ENCODE data around the gene FAM216A. TPM values are rescaled to one million over a fixed set of nuclear protein-coding genes. Genes with fewer than 3 reads are reported as not detected.
"Not testable (repeated sequence)": the region's sequence is repeated elsewhere in the genome, so short reads cannot be mapped to it uniquely, and the experiment has no call there.

FAM216A gene
- total RNA-seq, 5 donors from 2014 or later (not counting 1 experiment from before 2014, with no cell fraction given), result 6.3 to 16.5 (median 13.2) TPM

DNA sequence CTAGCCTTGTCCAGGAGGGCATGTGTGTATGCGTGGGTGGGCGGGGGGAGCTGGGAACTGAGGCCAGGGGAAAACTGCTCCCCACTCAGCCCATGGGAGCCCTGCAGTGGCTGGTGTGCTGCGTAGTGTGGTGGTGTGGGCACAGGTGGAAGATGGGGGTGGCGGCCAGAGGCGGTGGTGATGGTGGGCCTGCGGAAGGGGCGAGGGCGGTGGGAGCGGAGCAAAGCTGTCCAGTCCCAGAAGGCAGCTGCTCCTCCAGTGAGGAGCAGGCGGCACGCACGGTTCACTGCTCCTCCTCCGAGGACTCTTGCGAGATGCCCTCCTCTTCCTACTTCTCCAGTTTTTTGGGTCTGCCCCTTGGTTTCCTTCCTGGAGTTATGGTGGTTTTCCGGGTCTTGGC, 39.0 kb upstream of the FAM216A start:
- H3K27me3 Mint-ChIP-seq; H3K36me3 Mint-ChIP-seq; H3K4me3 ChIP-seq (ENCODE audit: control insufficient read depth in 1 of 2, extremely low read depth in 1 of 2, low read length in 1 of 2); H3K4me1 ChIP-seq (ENCODE audit: control insufficient read depth in 1 of 2, extremely low read depth in 1 of 2, insufficient read depth in 2 of 2, low read length in 2 of 2); DNase-seq; ATAC-seq (replicated peaks in 1 of 4); H3K9me3 ChIP-seq; H3K36me3 ChIP-seq (ENCODE audit: control insufficient read depth in 2 of 2, extremely low read depth in 1 of 2, insufficient read depth in 1 of 2, low read length in 1 of 2); H3K4me1 Mint-ChIP-seq; H3K9me3 Mint-ChIP-seq; POLR2A ChIA-PET; H3K4me3 Mint-ChIP-seq; H3K27ac Mint-ChIP-seq; CTCF ChIA-PET; H3K27ac ChIP-seq (ENCODE audit: low read length); H3K27me3 ChIP-seq (replicated peaks in 1 of 2; ENCODE audit: control insufficient read depth in 2 of 2, extremely low read depth in 1 of 2, insufficient read depth in 2 of 2, low read length in 1 of 2): not testable (repeated sequence)
- 98% methylated on average over 7 of the region's 15 CpGs for WGBS (ENCODE audit: insufficient coverage)

DNA sequence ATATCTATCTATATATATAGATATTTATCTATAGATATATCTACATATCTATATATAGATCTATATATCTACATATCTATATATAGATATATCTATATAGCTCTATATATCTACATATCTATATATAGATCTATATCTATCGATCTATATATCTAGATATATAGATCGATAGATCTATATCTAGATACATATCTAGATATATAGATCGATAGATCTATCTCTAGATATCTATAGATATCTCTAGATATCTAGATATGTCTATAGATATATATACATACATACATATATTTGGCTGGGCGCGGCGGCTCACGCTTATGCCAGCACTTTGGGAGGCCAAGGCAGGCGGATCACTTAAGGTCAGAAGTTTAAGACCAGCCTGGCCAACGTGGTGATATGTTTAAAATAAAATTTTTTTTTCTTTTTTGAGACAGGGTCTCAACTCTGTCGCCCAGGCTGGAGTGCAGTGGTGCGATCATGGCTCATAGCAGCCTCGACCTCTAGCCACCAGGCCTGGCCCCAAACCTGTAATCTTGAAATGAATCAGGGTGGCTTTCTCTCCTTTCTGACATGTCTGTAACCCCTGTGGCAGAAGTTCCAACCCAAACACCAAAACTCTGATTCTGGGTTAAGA, 36.6 kb upstream of the FAM216A start:
- ATAC-seq (replicated peaks in 1 of 4) (peak in 1 of 4 experiments; percentile 26), DNase-seq (no peak)
- CTCF ChIA-PET, result interaction anchor here (0.5 to 2.0 kb wide), 49 partner anchors 8 to 521 kb away, joined by 3 to 64 read pairs (median 5); partner anchors contain the start of genes ARPC3 (in 2 of the 2), ANAPC7 (in 1 of the 2), FAM216A (in 1 of the 2) and GPN3 (in 1 of the 2)
- peaks cover 0 to 16% of the 10 kb centered on the region in 2 donors for H3K36me3 ChIP-seq (ENCODE audit: control insufficient read depth in 2 of 2, extremely low read depth in 1 of 2, insufficient read depth in 1 of 2, low read length in 1 of 2)
- WGBS (ENCODE audit: insufficient coverage), result 73% methylated on average over 2 of the region's 12 CpGs
- no peak overlapping the region for H3K27ac ChIP-seq (ENCODE audit: low read length)
- no peak overlapping the region for H3K27ac Mint-ChIP-seq
- H3K27me3 ChIP-seq (replicated peaks in 1 of 2; ENCODE audit: control insufficient read depth in 2 of 2, extremely low read depth in 1 of 2, insufficient read depth in 2 of 2, low read length in 1 of 2), result peaks cover 0 to 7% of the 10 kb centered on the region in 2 experiments
- H3K36me3 Mint-ChIP-seq, result peaks cover 16% of the 10 kb centered on the region
- H3K9me3 ChIP-seq, result no peaks in the 10 kb centered on the region
- H3K4me1 Mint-ChIP-seq, result peaks cover 0 to 3% (median 0%) of the 10 kb centered on the region in 3 donors
- peak overlapping the region in 1 of 2 donors; percentile 55 for H3K4me3 ChIP-seq (ENCODE audit: control insufficient read depth in 1 of 2, extremely low read depth in 1 of 2, low read length in 1 of 2)
- peaks cover 0 to 4% of the 10 kb centered on the region in 2 experiments for H3K4me1 ChIP-seq (ENCODE audit: control insufficient read depth in 1 of 2, extremely low read depth in 1 of 2, insufficient read depth in 2 of 2, low read length in 2 of 2)
- POLR2A ChIA-PET, result interaction anchor here in 1 of 2 donors (0.5 to 0.9 kb wide), 2 partner anchors 21 to 332 kb away, joined by 4 to 5 read pairs; no protein-coding TSS in a partner anchor
- no peaks in the 10 kb centered on the region for H3K9me3 Mint-ChIP-seq
- no peaks in the 10 kb centered on the region for H3K27me3 Mint-ChIP-seq
- H3K4me3 Mint-ChIP-seq, result peak overlapping the region in 1 of 3 donors; percentile 100

DNA sequence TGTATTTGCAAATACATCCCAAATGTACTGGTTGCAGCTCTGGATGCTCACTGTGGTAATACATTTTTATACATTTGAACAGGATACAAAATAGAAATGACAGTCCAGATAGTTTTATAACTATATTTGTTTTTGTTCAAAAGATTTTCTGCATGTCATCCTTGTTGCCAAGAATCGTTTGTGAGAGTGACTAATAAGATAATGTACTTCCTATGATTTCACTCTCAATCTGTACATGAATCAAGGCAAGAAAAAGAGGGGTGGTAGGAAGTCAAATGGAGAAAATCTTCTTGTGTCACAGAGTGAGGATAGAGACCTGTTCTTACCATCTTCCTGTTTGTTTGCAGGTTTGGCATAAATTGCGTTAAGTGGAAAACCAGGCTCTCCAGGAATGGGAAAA, 32.4 kb upstream of the FAM216A start:
- no peak for DNase-seq
- Histone ChIP-seq H3K27ac (ENCODE audit: low read length) (no peak overlapping the region), H3K27me3 (replicated peaks in 1 of 2; ENCODE audit: control insufficient read depth in 2 of 2, extremely low read depth in 1 of 2, insufficient read depth in 2 of 2, low read length in 1 of 2) (no peaks in the 10 kb centered on the region), H3K4me1 (ENCODE audit: control insufficient read depth in 1 of 2, extremely low read depth in 1 of 2, insufficient read depth in 2 of 2, low read length in 2 of 2) (peaks cover 0 to under 1% of the 10 kb centered on the region in 2 experiments), H3K36me3 (ENCODE audit: control insufficient read depth in 2 of 2, extremely low read depth in 1 of 2, insufficient read depth in 1 of 2, low read length in 1 of 2) (peaks cover 6 to 50% of the 10 kb centered on the region in 2 donors), H3K9me3 (no peaks in the 10 kb centered on the region), H3K4me3 (ENCODE audit: control insufficient read depth in 1 of 2, extremely low read depth in 1 of 2, low read length in 1 of 2) (no peak overlapping the region)
- no peaks in the 10 kb centered on the region for H3K27me3 Mint-ChIP-seq
- ChIA-PET CTCF (no interaction called here), POLR2A (no interaction called here)
- H3K36me3 Mint-ChIP-seq, result peaks cover 29% of the 10 kb centered on the region
- peaks cover 0 to 3% (median 0%) of the 10 kb centered on the region in 3 donors for H3K4me1 Mint-ChIP-seq
- no peak overlapping the region for H3K27ac Mint-ChIP-seq
- H3K4me3 Mint-ChIP-seq, result no peak overlapping the region
- no CpG with 5 or more reads among the region's 2 CpGs for WGBS (ENCODE audit: insufficient coverage)
- no peak for ATAC-seq (replicated peaks in 1 of 4)
- no peaks in the 10 kb centered on the region for H3K9me3 Mint-ChIP-seq

DNA sequence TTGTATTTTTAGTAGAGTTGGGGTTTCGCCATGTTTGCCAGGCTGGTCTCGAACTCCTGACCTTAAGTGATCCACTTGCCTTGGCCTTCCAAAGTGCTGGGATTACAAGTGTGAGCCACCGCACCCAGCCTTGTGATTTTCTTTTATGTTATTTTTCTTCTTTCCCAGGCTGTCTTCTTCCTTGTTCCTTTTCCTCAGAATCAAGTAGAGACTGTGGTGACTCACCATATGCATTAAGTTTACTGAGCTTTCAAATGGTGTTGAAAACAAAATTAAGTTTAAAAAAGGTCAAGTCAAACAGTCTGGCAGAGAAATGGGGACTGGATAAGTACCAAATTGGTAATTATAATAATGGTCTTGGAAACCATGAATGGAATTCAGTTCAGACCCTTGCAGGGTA, 24.2 kb upstream of the FAM216A start:
- H3K9me3 ChIP-seq, result no peaks in the 10 kb centered on the region
- no peak overlapping the region for H3K4me3 ChIP-seq (ENCODE audit: control insufficient read depth in 1 of 2, extremely low read depth in 1 of 2, low read length in 1 of 2)
- ChIA-PET POLR2A (interaction anchor here in 1 of 2 donors (0.8 kb wide), 1 partner anchor 161 kb away, joined by 4 read pairs; no protein-coding TSS in a partner anchor), CTCF (no interaction called here)
- Mint-ChIP-seq H3K27ac (no peak overlapping the region), H3K36me3 (peaks cover 26% of the 10 kb centered on the region), H3K27me3 (no peaks in the 10 kb centered on the region), H3K4me1 (peaks cover 29 to 38% (median 34%) of the 10 kb centered on the region in 3 donors), H3K9me3 (no peaks in the 10 kb centered on the region), H3K4me3 (no peak overlapping the region)
- no peaks in the 10 kb centered on the region for H3K27me3 ChIP-seq (replicated peaks in 1 of 2; ENCODE audit: control insufficient read depth in 2 of 2, extremely low read depth in 1 of 2, insufficient read depth in 2 of 2, low read length in 1 of 2)
- H3K36me3 ChIP-seq (ENCODE audit: control insufficient read depth in 2 of 2, extremely low read depth in 1 of 2, insufficient read depth in 1 of 2, low read length in 1 of 2), result peaks cover 19 to 61% of the 10 kb centered on the region in 2 donors
- DNase-seq (no peak), ATAC-seq (replicated peaks in 1 of 4) (no peak)
- no peak overlapping the region for H3K27ac ChIP-seq (ENCODE audit: low read length)
- peaks cover 10 to 30% of the 10 kb centered on the region in 2 experiments for H3K4me1 ChIP-seq (ENCODE audit: control insufficient read depth in 1 of 2, extremely low read depth in 1 of 2, insufficient read depth in 2 of 2, low read length in 2 of 2)
- WGBS (ENCODE audit: insufficient coverage), result 80% methylated on average over 2 of the region's 3 CpGs

DNA sequence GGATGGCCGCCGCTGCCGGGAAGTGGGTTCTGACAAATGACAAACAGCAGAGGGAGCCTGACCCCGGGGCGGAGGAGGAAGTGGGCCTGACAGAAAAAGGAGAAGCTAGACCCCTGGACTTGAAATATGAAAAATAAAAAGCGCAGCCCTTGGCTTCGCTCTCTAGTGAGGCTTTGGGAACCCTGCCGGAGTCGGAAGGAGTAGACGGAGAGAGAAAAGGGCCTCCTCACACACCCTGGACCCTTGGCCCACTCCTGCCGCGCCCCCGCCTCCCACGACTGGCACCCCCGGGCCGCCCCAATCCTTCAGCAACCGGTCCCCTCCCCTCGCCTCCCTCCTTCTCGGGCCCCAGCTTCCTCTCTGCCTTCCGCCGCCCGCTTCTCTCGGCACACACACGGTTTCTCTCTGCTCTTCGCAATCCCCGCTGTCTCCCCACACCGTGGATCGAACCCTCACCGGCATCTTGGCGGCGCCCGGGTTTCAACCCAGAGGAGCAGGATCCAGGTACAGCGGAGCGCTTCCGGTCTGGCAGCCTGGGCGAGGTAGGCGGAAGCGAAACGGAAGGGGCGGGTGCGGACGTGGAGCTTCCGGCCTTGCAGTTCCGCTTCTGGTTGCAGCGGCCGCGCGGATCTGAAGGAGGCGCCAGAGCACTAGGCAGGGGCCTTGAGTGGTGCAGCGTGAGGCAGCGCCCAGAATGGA, 18.7 kb upstream of the FAM216A start, which contains the start of gene ARPC3:
Gene ARPC3 (minus strand): TSS at position 539 of the 699 bp plus-strand sequence. CDS start 77 bp downstream, at position 462.
- H3K27me3 Mint-ChIP-seq, result no peaks in the 10 kb centered on the region
- H3K4me3 Mint-ChIP-seq, result peak within 1 kb of the TSS; percentile 100
- DNase-seq (peak; percentile 89 to 97 (median 94)), ATAC-seq (replicated peaks in 1 of 4) (peak; percentile 93 to 99 (median 98))
- CTCF ChIA-PET, result interaction anchor here (0.6 to 3.4 kb wide), 31 partner anchors 9 to 1055 kb away, joined by 3 to 64 read pairs (median 4); partner anchors contain the start of genes ATP2A2 (in 1 of the 2), FAM216A (in 1 of the 2), GPN3 (in 1 of the 2) and IFT81 (in 1 of the 2)
- H3K4me1 ChIP-seq (ENCODE audit: control insufficient read depth in 1 of 2, extremely low read depth in 1 of 2, insufficient read depth in 2 of 2, low read length in 2 of 2), result peaks cover 10 to 39% of the 10 kb centered on the region in 2 experiments
- H3K4me3 ChIP-seq (ENCODE audit: control insufficient read depth in 1 of 2, extremely low read depth in 1 of 2, low read length in 1 of 2), result peak within 1 kb of the TSS; percentile 95 to 99
- WGBS (ENCODE audit: insufficient coverage), result under 1% methylated on average over 40 of the region's 51 CpGs
- no peaks in the 10 kb centered on the region for H3K27me3 ChIP-seq (replicated peaks in 1 of 2; ENCODE audit: control insufficient read depth in 2 of 2, extremely low read depth in 1 of 2, insufficient read depth in 2 of 2, low read length in 1 of 2)
- H3K9me3 Mint-ChIP-seq, result no peaks in the 10 kb centered on the region
- peak within 1 kb of the TSS; percentile 100 for H3K27ac Mint-ChIP-seq
- POLR2A ChIA-PET, result interaction anchor here (0.5 to 2.4 kb wide), 11 partner anchors 19 to 965 kb away, joined by 3 to 21 read pairs (median 4); partner anchors contain the start of genes FAM216A (in 1 of the 2), GPN3 (in 1 of the 2) and VPS29 (in 1 of the 2)
- peaks cover 39 to 44% (median 43%) of the 10 kb centered on the region in 3 donors for H3K4me1 Mint-ChIP-seq
- H3K9me3 ChIP-seq, result no peaks in the 10 kb centered on the region
- peak within 1 kb of the TSS; percentile 89 for H3K27ac ChIP-seq (ENCODE audit: low read length)
- peaks cover 25% of the 10 kb centered on the region for H3K36me3 Mint-ChIP-seq
- peaks cover 10 to 33% of the 10 kb centered on the region in 2 donors for H3K36me3 ChIP-seq (ENCODE audit: control insufficient read depth in 2 of 2, extremely low read depth in 1 of 2, insufficient read depth in 1 of 2, low read length in 1 of 2)

DNA sequence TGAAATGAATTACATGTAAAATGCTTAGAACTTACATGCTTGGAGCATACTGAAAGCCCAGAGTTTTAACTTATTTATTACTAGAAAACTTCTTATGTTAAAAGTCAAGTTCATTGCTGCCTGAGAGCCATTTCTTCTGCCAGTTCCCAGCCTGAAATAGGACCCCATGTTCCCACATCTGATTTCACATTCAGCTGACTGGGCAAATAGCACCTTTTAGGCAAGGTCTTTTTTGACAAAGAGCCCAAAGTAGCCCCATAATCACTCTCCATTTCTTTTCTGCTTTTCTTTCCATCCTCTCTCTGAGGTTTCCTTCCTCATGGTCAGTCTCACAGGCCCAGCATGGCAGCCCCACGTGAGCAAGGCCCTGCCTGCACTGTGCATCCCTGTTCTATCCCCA, 17.4 kb upstream of the FAM216A start:
- 89% methylated on average over 1 of the region's 1 CpG for WGBS (ENCODE audit: insufficient coverage)
- Mint-ChIP-seq H3K27me3 (no peaks in the 10 kb centered on the region), H3K4me3 (peak overlapping the region in 2 of 3 donors; percentile 100), H3K9me3 (no peaks in the 10 kb centered on the region), H3K36me3 (peaks cover 24% of the 10 kb centered on the region), H3K4me1 (peaks cover 33 to 41% (median 38%) of the 10 kb centered on the region in 3 donors), H3K27ac (peak overlapping the region; percentile 94 to 100)
- no peak for DNase-seq
- ATAC-seq (replicated peaks in 1 of 4), result no peak
- Histone ChIP-seq H3K4me3 (ENCODE audit: control insufficient read depth in 1 of 2, extremely low read depth in 1 of 2, low read length in 1 of 2) (no peak overlapping the region), H3K27me3 (replicated peaks in 1 of 2; ENCODE audit: control insufficient read depth in 2 of 2, extremely low read depth in 1 of 2, insufficient read depth in 2 of 2, low read length in 1 of 2) (no peaks in the 10 kb centered on the region), H3K27ac (ENCODE audit: low read length) (no peak overlapping the region), H3K36me3 (ENCODE audit: control insufficient read depth in 2 of 2, extremely low read depth in 1 of 2, insufficient read depth in 1 of 2, low read length in 1 of 2) (peaks cover 10 to 30% of the 10 kb centered on the region in 2 donors), H3K9me3 (no peaks in the 10 kb centered on the region), H3K4me1 (ENCODE audit: control insufficient read depth in 1 of 2, extremely low read depth in 1 of 2, insufficient read depth in 2 of 2, low read length in 2 of 2) (peaks cover 10 to 33% of the 10 kb centered on the region in 2 experiments)
- ChIA-PET POLR2A (interaction anchor here (0.5 to 2.4 kb wide), 2 partner anchors 18 to 20 kb away, joined by 5 to 9 read pairs; partner anchors contain the start of genes FAM216A (in 1 of the 2) and GPN3 (in 1 of the 2)), CTCF (interaction anchor here (0.7 to 3.4 kb wide), 5 partner anchors 17 to 436 kb away, joined by 3 to 64 read pairs (median 14); partner anchors contain the start of genes FAM216A (in 1 of the 2) and GPN3 (in 1 of the 2))
